Activated CD8-positive, alpha-beta memory T cell treated with anti-CD3 and anti-CD28 coated beads for 24 hours (primary cell): ENCODE data around the gene TBRG4.

Experiments used
- DNase-seq: peaks from one replicate; pipeline ENCODE4 v3.0.0-alpha.2; 2020

TBRG4 gene

DNA sequence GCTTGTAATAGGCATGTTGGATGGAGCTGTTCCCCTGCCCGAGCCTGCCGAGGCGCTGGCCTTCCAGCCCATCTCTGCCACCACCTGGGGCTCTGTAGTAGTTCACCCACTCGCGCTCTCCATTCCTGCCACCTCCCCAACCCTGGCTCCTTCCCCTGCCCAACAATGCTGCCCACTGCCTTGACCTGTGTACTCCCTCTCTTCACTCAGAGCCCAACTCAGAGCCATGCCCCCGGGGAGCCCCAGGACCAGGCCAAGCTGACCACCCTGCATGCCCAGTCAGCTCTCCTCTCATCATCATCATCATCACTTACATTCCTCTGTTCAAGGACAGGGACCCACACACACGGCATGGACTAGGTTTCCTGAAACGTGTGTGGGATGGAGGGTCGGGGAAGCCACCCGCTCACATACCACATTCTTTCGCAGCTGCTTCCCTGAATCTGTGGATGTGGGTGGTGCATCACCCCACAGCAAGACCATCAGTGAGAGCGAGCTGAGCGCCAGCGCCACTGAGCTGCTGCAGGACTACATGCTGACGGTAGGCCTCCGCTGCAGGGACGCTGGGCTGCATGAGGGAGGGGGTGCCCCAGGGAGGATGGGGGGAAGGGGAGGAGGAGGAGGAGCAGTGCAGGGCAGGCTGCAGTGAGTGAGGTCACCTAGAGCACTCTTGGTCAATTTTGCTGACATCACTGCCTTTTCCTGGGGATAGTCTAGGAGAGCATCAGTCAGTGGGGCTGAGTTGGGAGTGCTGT lies 38.3 kb downstream of the TBRG4 start:
- no peak for DNase-seq

DNA sequence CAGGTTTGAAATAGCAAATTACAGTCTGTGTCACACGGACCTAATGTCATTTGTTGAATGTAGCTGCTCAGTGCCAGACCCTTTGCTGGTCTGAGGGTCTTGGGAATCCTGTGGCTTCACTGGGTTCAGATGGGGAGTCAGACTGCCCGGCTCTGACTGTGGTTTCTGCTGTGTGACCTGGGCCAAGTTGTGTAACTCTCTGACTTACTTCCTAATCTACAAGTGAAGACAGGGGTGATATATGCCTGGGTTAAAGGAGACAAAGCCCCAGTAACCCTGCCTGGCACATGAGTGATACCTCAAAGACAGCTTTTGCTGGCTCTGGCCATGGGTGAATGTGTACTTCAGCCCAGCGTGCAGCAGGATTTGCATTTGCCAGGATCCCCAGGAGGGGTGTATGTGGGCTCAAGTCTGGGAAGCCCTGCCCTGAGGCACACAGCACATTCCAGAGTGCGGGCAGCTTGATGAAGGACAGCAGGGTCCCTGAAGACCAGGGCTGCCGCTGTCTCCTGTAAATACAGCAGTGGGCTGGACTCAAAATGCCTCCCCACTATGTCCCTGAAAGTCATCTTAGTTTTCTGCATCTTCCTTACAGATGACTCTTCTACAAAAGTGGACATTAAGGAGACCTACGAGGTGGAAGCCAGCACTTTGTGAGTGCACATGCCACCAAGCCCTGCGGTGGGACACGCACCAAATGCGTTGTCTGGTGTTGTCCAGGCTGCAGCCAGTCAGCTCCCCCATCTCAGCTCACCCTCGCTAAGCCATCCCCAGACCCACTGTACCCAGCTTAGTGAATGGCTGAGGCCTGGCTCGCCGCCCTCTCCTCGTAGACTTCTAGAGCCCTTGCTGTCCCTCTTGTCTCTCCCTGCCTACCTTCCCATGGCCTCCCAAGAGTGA lies 39.1 kb downstream of the TBRG4 start:
- DNase-seq, result no peak

DNA sequence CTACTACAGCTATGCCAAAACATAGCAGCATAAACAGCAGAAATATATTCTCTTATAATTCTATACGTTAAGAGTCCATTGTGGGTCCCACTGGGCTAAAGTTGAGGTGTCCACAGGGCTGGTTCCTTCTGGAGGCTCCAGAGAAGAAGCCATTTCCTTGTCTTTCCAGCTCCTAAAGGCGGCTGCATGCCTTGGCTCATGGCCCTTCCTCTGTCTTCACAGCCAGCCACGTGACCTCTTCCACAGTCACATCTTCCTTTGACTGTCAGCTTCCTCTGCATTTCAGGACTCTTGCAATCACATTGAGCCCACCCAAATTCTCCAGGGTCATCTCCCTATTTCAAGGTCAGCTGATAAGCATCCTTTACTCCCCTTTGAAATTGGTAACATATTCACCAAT lies 40.0 kb downstream of the TBRG4 start:
- peak; percentile 30 for DNase-seq

DNA sequence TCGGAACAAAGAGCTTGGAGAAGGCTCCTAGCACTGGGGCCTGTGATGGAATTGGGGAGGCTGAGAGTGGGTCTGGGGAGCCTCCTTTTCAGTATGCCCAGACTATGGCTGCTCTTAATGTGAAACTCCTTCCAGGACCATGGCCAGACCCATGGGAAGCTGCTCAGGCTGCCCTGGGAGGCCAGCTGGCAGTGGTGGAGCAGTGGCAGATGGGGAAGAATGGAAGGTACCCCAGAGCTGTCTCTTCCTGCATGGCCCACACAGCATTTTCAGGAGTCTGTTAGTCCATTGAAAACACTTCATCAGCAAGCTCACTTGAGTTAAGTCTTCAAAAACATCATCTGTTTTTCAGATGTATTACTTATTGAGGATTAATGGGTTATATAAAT lies 41.2 kb downstream of the TBRG4 start:
- DNase-seq, result no peak

DNA sequence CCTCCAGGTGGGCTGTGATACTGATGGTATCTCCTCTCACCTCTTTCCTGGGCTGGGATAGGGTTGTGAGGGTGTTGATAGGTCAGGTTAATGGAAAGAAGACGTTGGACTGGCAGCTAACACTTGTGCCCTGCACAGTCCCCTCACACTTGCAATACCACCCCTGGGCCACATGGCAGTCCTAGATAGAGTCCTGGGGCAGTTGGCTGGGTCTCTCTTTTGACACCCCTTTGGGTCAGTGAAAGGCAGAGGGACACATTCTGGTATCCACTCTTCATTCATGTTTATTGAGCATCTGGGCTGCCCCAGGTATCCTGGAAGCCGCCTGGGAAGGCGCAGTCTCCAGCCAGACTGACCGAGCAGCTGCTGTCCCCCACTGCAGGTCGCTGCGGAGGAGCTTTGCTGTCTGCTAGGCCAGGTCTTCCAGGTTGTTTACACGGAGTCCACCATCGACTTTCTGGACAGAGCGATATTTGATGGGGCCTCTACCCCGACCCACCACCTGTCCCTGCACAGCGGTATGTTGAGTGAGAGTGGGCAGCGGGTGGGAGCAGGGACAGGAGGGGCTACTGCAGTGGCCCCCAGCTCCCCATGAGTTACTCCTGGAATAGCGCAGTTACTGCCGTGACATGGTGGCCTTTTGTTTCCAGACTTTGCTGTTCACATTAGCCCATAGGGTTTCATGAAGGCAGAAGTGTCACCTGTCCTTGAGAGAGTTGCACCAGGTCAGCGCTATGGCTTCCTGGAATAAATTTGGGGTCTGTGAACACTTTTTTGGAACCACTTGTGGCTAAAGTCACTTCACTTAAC lies 41.8 kb downstream of the TBRG4 start:
- peak; percentile 47 for DNase-seq

DNA sequence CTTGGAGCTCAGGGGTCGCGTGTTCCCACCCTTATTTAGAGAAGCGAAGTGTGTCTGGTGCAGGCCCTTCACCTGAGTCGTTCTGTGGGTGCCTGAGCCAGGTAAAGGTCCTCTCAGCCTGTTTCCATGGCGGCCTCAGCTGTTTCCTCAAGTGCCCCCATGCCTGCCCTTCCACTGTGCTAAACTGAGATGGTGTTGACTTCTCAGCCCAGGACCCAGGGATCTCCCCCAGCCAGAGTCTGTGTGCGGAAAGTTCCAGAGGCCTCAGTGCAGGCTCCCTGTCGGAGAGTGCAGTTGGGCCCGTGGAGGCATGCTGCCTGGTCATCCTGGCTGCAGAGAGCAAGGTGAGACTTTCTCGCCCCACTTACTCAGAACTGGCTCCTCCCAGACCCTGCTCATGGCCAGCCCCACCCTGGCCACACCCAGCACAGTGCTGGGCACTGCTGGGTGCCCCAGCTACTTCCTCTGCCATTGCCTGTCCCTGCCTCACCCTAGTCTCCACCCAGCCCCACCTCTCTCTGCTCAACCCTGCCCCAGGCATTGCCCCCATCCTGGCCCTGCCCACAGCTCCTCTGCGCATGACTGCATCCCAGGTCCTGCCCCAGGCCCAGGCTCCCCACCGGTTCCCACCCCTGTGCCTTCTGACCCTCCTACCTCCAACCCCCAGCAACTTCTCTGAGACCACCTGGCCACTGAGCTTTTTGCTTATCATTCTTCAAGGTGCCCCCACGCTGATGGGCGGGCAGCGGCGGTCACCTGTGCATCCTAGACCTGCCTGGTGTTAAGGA lies 43.1 kb downstream of the TBRG4 start:
- peak; percentile 51 for DNase-seq

DNA sequence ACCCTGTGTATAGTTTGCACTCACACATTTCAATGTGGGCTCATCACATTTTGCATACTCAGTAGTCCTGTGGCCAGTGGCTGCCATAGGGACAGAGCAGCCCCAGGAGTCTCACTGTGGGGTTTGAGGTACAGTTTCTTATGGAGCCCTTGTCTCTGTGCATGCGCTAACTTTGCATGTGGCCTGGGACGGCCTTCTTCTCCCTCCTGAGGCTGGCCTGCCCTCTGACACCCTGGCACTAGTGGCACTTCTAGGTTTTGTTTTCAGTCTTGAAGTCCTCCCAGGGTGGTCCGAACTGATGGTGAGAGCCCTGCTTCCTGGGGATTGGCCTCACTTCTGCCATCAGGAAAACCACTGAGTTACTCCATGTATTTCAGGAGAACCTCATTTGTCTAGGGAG lies 43.9 kb downstream of the TBRG4 start:
- peak; percentile 49 for DNase-seq

DNA sequence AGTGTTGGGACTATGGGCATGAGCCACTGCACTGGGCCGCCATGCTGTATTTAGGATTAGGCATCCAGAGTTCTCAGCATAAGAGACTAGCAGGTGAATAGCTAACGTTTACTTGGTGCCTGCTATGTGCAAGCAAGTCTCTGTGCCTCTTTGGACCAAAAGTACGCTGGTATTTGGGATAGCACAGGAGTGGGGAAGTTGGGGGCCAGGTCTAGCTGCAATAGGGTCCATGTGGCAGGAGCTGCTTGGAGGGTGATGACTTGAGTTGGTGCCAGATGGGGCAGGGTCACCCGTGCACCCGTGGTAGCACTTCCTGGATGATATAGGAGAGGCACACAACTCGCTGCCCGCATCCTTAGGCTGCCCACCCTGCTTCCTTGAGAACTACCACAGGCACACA lies 45.1 kb downstream of the TBRG4 start:
- DNase-seq, result peak; percentile 47

DNA sequence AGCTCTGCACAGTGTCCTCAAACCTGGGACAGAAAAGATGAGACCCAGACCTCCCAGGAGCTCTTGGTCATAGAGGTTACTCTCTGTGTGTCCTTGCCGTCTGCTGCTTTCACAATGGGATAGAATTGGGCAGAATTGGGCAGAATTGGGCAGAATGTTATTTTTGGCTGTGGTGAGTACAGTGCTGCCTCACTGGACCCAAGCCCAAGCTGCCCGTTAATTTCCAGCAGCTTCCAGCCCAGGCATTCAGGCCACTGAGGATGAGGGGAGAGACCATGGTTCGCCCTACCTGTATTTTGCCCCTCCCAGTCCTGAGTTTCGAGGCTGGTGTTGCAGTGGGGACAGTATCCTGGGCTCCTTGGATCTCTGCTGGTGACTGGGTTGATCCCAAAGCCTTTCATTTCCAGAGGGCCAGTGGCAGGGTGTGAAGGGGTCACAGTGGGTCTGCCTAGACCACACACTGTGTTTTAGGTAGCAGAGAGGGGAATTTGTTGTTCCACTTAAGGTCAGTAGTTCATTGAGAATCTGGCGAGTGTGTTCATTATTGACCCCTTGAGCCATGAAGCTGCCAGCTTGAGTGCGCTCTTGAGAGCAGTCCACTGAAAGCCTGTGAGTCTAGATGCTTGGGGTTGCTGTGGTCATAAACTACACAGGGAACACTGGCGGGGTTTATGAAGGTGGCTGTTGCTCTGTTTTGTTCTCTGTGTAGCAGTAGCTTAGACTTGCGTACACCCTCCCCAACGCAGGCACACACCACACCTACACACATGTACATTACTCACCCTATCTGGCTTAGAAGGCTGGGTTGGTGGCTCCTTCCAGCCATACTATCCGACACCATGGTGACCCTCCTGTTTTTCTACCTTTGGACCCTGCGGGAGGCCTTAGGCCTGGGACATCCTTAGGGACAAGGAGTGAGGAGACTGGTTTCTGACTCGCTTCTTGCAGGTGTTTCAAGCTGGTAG lies 46.2 kb downstream of the TBRG4 start:
- DNase-seq, result peak; percentile 43

DNA sequence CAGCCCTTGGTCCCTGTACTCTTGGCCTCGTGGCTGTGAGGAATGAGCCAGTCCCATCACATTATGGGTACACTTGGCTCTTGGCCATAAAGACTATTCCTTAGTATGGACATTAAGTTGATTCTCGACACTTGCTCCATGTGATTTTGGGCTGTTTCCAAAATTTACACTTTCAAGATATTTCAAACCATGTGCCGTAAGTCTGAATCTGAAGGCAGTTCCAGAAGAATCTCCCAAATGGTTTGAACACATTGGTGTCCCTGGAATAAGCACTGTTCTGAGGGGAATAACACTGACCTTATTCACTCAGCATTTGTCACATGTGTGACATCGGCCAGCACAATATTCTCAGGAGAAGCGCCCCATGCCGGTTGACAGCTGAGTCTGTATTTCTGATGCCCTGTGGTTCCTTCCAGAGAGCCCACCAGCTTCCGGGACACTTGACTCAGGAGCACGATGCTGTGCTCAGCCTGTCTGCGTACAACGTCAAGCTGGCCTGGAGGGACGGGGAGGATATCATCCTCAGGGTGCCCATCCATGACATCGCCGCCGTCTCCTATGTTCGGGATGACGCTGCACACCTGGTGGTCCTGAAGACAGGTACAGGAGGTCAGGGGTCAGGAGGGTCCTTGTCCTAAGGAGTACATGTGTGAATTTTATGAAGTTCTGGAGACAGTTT lies 47.3 kb downstream of the TBRG4 start:
- peak; percentile 45 for DNase-seq

DNA sequence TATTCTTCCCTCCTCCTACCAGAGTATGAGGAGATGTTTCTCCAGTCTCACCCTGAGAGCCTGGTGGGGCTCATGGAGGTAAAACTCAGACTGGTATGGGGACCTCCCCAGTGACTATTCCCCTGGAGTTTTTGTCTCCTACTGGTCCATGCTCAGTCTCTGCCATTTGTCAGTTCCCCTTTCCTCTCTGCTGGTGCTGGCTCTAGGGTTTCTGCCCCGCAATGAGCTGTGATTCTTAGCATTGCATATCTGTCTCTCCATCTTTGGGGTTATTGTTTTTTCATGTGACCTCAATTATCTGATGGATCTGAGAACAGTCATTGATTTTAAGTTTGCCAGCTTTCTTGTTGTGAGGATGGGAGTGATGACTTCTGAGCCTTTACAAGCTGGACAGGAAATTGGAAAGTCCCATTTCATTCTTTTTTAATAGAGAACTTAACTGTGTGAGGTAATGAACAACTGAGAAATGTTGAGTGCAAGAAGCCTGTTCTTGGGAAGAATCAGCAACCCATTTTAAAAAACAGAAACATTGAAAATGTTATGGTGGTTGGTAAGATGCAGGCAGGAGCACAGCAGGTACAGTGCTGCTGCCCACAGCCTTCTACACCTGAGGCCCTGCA lies 49.6 kb downstream of the TBRG4 start:
- peak; percentile 43 for DNase-seq

DNA sequence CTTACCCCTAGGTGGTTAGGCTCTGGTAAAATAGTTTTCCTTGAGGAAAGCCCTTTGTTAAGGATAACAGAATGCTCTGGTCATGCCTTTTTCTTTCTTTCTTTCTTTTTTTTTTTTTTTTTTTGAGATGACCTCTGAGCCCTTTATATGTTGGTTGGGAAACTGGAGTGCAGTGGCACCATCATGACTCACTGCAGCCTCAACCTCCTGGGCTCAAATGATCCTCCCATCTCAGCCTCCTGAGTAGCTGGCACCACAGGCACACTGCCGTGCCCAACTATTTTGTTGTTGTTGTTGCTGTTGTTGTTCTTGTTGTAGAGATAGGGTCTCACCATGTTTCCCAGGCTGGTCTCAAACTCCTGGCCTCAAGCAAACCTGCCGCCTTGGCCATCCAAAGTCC lies 50.1 kb downstream of the TBRG4 start:
- DNase-seq, result no peak

DNA sequence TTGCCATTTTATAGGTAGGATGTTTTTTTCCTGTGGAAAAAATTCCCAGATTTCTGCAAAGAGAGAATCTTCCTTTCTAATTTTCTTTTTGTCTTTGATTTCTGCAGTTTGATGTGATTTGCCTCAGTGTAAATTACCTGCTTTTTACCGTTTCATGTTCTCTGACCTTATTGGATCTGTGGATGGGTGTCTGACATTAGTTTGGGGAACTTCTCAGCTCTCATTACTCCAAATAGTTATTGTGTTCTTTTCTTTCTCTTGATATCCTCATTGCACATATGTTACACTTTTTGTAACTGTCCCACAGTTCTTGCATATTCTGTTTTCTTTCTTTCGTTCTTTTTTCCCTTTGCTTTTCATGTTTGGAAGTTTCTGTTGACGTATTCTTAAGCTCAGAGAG lies 51.2 kb downstream of the TBRG4 start:
- DNase-seq, result no peak

DNA sequence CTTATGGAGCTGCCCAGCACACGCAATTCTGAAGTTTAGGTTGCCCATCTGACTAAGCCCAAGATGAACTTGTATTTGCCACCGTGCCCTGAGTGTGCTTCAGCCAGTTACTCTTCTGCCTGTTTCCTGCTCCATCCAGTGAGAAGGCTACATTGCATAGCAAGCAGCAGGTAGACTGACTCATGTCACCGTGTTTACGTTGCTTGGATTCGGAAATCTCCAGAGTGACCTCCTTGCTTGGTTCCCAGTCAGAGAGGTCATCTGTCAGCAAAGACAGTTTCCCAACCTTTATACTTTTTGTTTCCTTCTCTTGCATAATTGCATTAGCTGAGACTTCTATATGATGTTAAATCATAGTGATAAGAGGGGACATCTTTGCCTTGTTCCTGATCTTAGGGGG lies 53.6 kb downstream of the TBRG4 start:
- peak; percentile 47 for DNase-seq

DNA sequence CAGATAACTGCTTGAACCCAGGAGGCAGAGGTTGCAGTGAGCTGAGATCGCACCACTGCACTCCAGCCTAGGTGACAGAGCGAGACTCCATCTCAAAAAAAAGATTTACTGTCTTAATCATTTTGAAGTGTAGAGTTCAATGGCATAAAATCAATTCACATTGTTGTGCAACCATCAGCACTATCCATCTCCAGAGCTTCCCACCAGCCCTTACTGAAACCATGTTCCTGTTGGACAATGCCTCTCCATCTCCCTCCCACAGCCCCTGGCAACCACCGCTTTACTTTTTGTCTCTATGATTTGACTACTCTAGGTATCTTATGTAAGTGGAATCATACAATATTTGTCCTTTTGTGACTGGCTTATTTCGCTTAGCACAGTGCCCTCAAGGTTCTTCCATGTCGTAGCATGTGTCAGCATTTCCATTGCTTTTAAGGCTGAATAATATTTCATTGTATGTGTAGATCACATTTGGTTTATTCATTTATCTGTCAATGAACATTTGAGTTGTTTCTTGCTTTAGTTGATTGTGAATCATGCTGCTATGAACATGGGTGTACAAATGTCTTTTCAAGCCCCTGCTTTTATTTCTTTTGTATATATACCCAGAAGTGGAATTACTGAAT lies 55.8 kb downstream of the TBRG4 start:
- peak; percentile 9 for DNase-seq

DNA sequence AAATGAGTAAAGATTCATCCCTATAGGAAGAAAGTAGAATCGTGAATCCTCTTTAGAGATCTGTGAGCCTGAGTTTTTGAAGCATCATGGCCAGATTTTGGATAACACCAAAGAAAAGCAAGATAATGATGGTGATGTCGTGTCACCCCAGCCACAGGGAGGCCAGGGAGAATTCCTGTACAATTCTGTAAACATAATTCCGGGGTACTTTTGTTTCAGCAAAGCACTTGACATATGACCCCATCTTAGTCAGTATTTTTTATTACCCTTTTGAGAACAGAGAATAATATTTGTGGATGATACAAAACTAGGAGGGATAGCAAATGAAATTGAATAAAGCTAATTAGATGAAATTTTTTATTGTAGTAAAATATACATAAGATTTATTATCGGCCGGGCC lies 56.5 kb downstream of the TBRG4 start:
- no peak for DNase-seq

DNA sequence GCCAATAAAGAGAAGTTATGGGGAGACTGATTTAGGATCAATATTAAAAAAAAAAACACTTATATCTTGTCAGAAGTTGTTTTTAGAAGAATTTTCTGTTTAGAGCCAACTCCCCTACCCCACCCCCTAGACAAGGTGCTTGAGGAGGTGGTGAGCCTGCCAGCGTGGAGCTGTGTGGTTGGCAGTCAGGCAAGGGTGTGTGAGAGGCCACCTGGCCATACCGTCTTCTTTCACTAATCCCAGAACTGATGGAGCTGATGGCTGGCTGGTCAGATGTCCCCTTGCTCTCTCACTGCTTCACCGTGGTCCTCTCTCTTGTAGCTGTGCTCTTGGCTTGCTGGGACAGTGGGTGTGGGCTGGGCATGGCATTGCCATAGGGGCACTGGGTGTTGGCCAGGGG lies 57.1 kb downstream of the TBRG4 start:
- DNase-seq, result no peak

DNA sequence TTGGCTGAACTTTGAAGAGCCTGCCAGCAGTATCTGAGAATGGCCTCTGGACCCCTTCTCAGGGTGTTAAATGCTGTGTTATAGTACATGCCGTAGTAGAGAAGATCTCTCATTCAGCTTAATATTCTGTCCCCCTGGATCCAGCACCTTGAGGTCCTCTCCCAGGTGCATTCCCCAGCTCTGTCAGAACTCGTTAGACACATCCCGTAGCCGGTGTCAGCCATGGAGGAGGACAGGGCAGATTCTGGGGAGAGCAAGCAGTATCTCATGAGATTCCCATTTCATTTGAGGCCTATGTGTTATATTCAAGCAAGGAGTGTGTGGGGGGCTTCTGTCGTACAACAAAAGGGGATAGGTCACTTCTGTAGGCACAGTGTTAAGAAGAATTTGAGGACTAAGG lies 57.6 kb downstream of the TBRG4 start:
- no peak for DNase-seq

DNA sequence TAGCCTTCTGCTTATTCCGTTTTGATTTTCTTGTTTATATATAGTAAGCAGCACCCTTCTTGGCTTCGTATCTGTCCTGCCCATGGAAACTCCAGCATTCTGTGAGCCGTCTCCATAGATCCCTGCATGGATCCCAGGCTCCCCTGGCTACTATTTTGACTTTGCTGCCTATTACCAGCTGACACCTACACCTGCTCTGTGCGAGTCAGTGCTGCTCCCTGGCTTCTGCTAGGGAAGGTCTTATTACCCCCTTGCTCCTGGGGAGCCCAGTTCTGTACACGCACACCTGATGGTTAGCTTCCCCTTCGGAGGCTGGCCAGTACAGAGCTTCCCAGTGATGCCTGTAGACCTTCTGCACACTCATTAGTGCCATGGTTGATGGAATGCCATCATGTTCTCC lies 58.1 kb downstream of the TBRG4 start:
- DNase-seq, result no peak

DNA sequence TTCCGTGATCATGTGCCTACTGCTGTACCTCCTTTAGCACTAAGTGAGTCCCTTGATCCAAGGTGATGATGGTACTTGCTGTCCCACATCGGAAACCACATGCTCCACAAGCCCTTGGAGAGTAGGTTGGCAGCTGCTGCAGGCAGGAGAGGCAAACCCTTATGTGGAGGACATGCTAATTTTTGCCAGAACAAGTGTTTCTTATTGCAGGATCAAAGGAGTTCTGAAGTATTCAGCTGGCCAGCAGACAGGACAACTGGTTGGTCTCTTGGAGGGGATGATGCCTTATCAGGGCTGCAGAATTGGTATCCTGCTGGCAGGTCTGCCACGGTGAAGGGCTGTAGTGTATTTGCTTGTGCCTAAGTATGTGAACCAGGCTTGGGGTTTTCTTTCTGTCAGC lies 59.5 kb downstream of the TBRG4 start:
- DNase-seq, result no peak
